ENCODE data around the gene MDK.

MDK gene

GRCh38 chr11:46335890-46336562 is 45.4 kb upstream of the MDK start:
- Histone ChIP-seq H3K9me3 (ENCODE audit: low read length) (no peaks in the 10 kb centered on the region), H3F3A (ENCODE audit: insufficient read depth, low read length) (no peaks in the 10 kb centered on the region), H4K20me1 (ENCODE audit: insufficient read depth, low read length) (no peaks in the 10 kb centered on the region), H3K9me2 (ENCODE audit: low read depth, low read length) (no peaks in the 10 kb centered on the region), H3K4me3 (ENCODE audit: low read depth, low read length, poor library complexity, severe bottlenecking) (no peak overlapping the region), H2AFZ (ENCODE audit: low read length) (no peak overlapping the region), H3K79me2 (ENCODE audit: insufficient read depth, low read length) (no peaks in the 10 kb centered on the region), H3K27ac (ENCODE audit: low read depth, low read length, poor library complexity, severe bottlenecking) (no peak overlapping the region), H3K9ac (ENCODE audit: low read length) (no peak overlapping the region), H3K4me2 (ENCODE audit: low read length) (no peak overlapping the region), H3K36me3 (ENCODE audit: insufficient read depth, low read length) (no peaks in the 10 kb centered on the region), H3K27me3 (ENCODE audit: insufficient read depth, low read length) (peaks cover 24% of the 10 kb centered on the region; the same call in 1 of the 2 replicates), H3K4me1 (ENCODE audit: insufficient read depth, low read length, severe bottlenecking) (no peaks in the 10 kb centered on the region)
- TF ChIP-seq, protein P1, sequence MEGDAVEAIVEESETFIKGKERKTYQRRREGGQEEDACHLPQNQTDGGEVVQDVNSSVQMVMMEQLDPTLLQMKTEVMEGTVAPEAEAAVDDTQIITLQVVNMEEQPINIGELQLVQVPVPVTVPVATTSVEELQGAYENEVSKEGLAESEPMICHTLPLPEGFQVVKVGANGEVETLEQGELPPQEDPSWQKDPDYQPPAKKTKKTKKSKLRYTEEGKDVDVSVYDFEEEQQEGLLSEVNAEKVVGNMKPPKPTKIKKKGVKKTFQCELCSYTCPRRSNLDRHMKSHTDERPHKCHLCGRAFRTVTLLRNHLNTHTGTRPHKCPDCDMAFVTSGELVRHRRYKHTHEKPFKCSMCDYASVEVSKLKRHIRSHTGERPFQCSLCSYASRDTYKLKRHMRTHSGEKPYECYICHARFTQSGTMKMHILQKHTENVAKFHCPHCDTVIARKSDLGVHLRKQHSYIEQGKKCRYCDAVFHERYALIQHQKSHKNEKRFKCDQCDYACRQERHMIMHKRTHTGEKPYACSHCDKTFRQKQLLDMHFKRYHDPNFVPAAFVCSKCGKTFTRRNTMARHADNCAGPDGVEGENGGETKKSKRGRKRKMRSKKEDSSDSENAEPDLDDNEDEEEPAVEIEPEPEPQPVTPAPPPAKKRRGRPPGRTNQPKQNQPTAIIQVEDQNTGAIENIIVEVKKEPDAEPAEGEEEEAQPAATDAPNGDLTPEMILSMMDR (IDR thresholded peaks at IDR 0.05; ENCODE audit: low read length), result no peak
- no peak for TF ChIP-seq EZH2 (IDR thresholded peaks at IDR 0.05; ENCODE audit: borderline replicate concordance, low read length)

- H3F3A ChIP-seq (ENCODE audit: insufficient read depth, low read length), result no peaks in the 10 kb centered on the region
- H3K27ac ChIP-seq (ENCODE audit: low read depth, low read length, poor library complexity, severe bottlenecking), result no peak overlapping the region
- H3K27me3 ChIP-seq (ENCODE audit: insufficient read depth, low read length), result peaks cover 19% of the 10 kb centered on the region; the same call in 1 of the 2 replicates
- TF ChIP-seq EZH2 (IDR thresholded peaks at IDR 0.05; ENCODE audit: borderline replicate concordance, low read length), result no peak
- TF ChIP-seq, protein P1 (IDR thresholded peaks at IDR 0.05; ENCODE audit: low read length), result no peak
- no peaks in the 10 kb centered on the region for H4K20me1 ChIP-seq (ENCODE audit: insufficient read depth, low read length)
- no peak overlapping the region for H3K9ac ChIP-seq (ENCODE audit: low read length)
- H2AFZ ChIP-seq (ENCODE audit: low read length), result no peak overlapping the region
- no peak overlapping the region for H3K4me3 ChIP-seq (ENCODE audit: low read depth, low read length, poor library complexity, severe bottlenecking)
- H3K9me2 ChIP-seq (ENCODE audit: low read depth, low read length), result no peaks in the 10 kb centered on the region
- no peaks in the 10 kb centered on the region for H3K4me1 ChIP-seq (ENCODE audit: insufficient read depth, low read length, severe bottlenecking)
- no peaks in the 10 kb centered on the region for H3K79me2 ChIP-seq (ENCODE audit: insufficient read depth, low read length)
- H3K9me3 ChIP-seq (ENCODE audit: low read length), result no peaks in the 10 kb centered on the region
- H3K4me2 ChIP-seq (ENCODE audit: low read length), result no peak overlapping the region
- no peaks in the 10 kb centered on the region for H3K36me3 ChIP-seq (ENCODE audit: insufficient read depth, low read length)
Measured at GRCh38 chr11:46336563-46337180, 44.8 kb upstream of the MDK start.

DNA sequence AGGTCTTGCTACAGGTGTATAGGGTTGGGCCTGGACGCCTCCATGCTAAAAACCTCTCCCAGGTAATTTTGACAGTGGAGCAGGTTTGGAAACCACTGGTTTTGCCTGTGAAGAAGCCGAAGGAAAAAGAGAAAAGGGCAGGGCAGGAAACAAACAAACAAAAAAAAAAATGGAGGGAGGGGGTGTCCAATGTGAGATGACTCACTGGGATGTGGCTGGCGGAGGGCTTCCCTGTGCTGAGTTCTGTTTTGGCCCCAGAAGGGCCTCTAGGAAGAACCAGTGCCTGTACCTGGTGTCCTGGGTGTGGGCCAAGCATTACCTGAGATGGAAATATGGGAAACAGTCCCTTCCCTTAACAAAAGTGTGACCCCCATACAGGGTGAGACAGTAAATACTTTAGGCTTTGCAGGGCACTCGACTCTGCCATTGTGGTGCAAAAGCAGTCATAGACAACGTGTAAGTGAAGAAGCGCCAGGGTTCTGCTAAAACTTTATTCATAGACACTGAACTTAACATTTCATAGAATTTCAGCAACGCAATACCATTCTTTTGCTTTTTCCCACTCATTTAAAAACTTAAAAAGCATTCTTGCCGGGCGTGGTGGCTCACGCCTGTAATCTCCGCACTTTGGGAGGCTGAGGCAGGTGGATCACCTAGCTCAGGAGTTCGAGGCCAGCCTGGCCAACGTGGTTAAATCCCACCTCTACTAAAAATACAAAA is 43.7 kb upstream of the MDK start:
- no peak overlapping the region for H3K27ac ChIP-seq (ENCODE audit: low read depth, low read length, poor library complexity, severe bottlenecking)
- H4K20me1 ChIP-seq (ENCODE audit: insufficient read depth, low read length), result no peaks in the 10 kb centered on the region
- no peak overlapping the region for H3K4me2 ChIP-seq (ENCODE audit: low read length)
- H3F3A ChIP-seq (ENCODE audit: insufficient read depth, low read length), result no peaks in the 10 kb centered on the region
- H2AFZ ChIP-seq (ENCODE audit: low read length), result no peak overlapping the region
- no peaks in the 10 kb centered on the region for H3K9me3 ChIP-seq (ENCODE audit: low read length)
- H3K4me3 ChIP-seq (ENCODE audit: low read depth, low read length, poor library complexity, severe bottlenecking), result no peak overlapping the region
- H3K27me3 ChIP-seq (ENCODE audit: insufficient read depth, low read length), result peaks cover 12% of the 10 kb centered on the region; the same call in 1 of the 2 replicates
- H3K79me2 ChIP-seq (ENCODE audit: insufficient read depth, low read length), result no peaks in the 10 kb centered on the region
- no peaks in the 10 kb centered on the region for H3K4me1 ChIP-seq (ENCODE audit: insufficient read depth, low read length, severe bottlenecking)
- no peak for TF ChIP-seq EZH2 (IDR thresholded peaks at IDR 0.05; ENCODE audit: borderline replicate concordance, low read length)
- TF ChIP-seq, protein P1 (IDR thresholded peaks at IDR 0.05; ENCODE audit: low read length), result no peak
- no peaks in the 10 kb centered on the region for H3K9me2 ChIP-seq (ENCODE audit: low read depth, low read length)
- no peaks in the 10 kb centered on the region for H3K36me3 ChIP-seq (ENCODE audit: insufficient read depth, low read length)
- H3K9ac ChIP-seq (ENCODE audit: low read length), result no peak overlapping the region
